GM20431 (cell line): ENCODE measurements around the gene DCDC2C.

Experiments used
- in situ Hi-C: fragments of 300-500 bp; cut with MseI, MboI; formaldehyde crosslinking; loops from one replicate; pipeline ENCODE4 v1.15.0; 2020; ENCODE audit warnings: low sequenced_read_pairs; ENCODE audit not compliant: unreplicated experiment

Gene DCDC2C

DNA sequence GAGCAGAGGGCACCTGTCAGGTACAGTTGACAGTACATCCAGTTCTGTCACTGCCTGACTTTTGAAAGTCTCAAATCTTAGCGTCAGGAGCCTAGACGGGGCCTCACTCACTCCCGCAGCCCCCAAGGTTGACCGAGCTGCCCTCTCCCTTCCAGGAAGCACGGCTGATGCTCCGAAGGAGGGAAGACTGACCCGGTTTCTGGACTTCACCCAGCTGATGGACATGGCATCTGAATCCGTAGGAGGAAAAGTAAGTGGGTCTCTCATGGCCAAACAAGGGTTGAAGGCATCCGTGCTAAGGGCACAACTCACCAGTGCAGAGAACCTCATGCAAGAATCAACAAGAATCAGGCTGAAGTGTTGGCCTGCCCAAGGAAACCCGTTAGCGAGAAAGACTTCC lies 32.4 kb upstream of the DCDC2C start:
- in situ Hi-C loops, result no loop called here

- in situ Hi-C loops, result no loop called here
Measured at GRCh38 chr2:3672861-3673678, 30.3 kb upstream of the DCDC2C start.

DNA sequence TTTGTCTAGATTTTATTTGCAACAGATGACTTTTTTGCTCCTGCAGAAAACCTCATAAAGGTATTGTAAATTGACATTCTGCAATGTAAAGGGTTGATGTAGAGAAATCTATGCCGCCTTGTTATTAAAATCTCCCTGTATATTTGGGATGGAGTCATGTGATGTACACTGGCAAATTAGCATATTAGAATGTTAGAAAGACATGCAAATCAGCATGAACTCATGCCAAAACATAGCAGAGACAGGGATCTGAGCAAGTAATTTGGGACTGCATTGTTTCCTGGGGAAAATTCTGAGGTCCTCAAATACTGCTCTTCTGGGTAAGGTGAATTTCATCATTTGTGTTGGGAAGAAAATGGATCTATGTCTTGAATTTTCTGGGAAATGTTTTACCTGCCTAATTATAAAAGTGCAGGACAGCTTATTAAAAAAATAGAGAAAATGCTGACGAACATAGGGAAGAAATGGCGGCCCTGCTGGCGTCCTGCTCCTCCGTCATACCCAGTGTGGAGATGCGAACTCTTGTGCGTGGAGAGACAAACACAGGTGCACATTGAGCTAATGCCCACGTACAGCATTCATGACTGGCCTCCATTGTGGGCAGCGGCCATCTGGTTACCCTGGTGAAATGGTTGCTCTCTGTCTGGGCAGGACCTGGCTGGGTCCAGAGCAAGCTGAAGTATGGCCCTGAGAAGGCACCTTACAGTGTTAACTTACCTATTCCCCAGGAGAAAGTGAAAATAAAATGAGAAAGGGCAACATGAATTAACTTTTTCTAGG lies 29.1 kb upstream of the DCDC2C start:
- in situ Hi-C loops, result no loop called here

GRCh38 chr2:3675687-3676086 lies 27.7 kb upstream of the DCDC2C start:
- in situ Hi-C loops, result no loop called here

DNA sequence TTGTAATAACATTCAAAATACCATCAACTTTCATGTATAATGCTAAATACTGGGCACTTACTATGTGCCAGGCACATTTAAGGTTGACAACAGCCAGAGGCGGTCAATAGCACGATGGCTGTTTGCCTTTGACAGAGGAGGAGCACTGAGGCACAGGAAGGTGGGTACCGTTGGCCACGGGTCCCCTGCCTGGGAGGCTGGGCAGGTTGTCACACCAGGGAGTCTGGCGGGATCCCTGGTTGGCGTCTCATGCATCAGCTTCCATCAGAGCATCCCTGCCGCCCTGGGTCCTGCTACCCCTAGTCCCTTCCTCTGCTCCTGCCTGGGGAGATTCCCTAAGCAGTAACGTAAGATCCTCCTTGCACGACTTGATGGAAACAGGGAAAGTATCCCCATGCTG lies 25.9 kb upstream of the DCDC2C start:
- in situ Hi-C loops, result no loop called here

- in situ Hi-C loops, result no loop called here
Measured at GRCh38 chr2:3678212-3678611, 25.2 kb upstream of the DCDC2C start.

DNA sequence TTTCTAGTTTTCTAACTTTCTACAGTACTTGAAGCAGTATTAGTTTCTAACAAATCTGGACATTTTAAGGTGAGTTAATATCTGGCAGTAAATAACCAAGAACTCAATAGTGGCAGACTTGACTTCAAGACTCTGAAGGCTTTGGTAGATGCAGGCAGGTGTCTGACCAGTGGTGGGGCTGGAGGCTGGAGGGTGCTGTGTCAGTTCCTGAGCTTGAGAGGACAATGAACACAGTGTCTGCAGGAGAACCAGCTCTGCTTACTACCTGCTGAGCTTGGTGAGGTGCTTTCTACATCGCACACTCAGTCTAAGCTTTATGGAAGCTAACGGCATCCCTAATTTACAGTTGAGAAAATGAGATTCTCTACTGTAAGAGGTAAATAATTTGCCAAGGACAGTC lies 24.2 kb upstream of the DCDC2C start:
- in situ Hi-C loops, result no loop called here

GRCh38 chr2:3679616-3680393 lies 23.6 kb upstream of the DCDC2C start:
- in situ Hi-C loops, result no loop called here

DNA sequence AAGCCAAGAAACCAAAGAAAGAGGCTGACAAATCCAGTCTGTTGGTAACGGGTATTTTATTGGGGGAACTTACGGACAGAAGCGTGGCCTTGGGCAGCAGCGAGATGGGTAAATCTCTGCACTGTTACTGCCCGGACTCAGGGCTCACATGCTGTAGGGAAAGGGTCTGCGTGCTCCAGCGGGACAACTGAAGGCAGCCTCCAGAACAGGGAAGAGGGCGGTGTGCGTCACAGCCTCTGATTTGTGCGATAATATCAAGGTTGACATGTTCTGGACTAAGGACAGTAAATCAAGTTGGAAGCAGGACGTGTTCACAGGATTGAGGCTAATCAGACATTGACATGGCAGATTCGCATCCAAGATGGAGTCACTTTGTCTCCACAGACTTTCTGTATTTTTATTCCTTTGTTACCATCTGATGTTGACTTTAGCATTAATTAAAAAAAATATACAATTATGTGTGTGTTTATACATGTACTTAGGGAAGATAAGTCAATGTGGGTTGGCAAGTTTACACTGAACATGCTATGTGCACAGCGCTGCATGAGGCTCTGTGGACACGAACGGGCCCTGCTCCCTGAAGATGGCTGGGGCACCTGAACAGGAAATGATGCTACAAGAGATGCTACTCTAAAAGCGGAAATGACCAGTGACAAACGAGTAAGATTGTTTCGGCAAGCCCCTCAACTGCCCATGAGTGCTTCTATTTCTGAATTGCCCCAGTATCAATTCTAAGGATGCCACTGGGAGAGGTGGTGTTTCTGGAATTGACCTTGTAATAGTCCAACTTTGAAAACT lies 22.6 kb upstream of the DCDC2C start:
- in situ Hi-C loops, result no loop called here

DNA sequence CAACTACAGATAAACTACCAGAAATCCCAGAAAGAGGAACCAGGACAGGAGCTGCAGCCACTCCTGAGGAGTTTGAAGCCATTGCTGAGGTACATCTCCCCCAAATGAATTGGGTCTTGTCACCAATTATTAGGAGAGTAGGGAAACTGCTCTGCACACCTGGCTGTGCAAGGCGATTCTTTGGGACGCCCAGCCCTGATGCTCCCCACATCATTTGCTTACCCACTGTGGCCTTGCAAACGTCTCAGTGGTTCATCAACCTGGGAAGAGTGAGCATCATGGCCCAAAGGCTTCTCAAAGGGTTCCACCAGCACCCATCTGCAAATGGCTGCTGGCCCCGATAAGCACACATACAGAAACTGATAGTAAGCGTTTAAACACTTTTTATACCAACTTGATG lies 21.8 kb upstream of the DCDC2C start:
- in situ Hi-C loops, result no loop called here

GRCh38 chr2:3682811-3683210 lies 20.6 kb upstream of the DCDC2C start:
- in situ Hi-C loops, result no loop called here

DNA sequence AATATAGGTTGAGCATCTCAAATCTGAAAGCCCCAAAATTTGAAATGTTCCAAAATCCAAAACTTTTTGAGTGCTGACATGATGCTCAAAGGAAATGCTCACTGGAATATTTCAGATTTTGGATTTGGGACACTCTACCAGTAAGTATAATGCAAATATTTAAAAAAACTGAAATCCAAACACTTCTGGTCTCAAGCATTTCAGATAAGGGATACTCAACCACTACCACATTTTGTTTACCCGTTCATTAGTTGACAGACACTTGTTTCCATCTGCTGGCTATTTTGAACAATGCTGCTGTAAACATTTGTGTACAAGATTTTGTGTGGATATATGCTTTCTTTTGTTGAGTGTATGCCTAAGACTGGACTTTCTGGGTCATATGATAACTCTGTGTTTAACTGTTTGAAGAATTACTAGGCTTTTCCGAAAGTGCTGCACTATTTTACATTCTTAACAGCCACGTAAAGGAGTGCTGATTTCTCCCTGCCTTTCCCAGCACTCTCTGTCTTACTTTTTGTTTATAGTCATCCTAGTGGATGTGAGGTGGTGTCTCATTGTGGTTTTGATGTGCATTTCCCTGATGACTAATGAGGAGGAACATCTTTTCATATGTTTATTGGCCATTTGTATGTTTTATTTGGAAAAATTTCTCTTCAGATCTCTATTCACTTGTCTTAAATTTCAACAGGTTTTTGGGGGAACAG lies 19.5 kb upstream of the DCDC2C start:
- in situ Hi-C loops, result no loop called here

DNA sequence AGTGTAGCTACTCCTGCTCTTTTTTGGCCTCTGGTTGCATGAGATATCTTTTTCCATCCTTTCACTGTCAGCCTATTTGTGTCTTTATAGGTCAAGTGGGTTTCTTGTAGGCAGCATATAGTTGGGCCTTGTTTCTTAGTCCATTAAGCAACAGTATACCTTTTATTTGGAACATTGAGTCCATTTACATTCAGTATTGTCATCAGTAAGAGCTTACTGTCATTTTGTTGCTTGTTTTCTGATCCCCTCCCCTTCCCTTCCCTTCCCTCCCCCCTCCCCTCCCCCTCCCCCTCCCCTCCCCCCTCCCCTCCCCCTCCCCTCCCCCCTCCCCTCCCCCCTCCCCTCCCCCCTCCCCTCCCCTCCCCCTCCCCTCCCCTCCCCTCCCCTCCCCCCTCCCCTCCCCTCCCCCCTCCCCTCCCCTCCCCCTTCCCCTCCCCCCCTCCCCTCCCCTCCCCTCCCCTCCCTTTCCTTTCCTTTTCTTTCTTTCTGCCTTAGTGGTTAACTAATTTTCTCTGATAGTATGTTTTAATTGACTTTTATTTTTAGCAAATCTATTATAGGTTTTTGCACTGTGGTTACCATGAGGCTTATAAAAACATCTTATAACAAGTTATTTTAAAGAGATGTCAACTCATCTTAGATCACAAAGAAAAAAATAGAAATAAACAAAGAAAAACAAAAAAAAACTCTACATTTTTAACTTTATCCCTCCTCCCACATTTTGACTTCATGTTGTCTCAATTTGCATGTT lies 13.2 kb upstream of the DCDC2C start:
- in situ Hi-C loops, result no loop called here

DNA sequence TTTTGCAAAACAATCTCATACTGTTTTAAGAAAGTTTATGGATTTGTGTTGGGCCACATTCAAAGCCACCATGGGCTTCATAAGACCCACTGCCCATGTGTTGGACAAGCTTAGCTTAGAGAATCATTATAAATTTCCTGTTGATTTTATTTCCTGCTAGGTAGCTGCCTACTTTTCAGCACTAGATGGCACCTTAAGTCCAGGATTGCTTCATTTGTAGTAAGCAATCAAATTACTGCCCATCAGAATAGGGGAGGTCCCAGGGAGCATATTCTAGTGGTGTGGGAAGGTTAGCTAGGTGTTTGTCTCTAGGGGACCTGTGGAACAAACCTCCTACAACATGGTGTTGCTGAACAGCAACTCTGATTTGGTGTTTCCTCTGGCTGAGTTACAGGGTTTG lies 11.0 kb upstream of the DCDC2C start:
- in situ Hi-C loops, result no loop called here

DNA sequence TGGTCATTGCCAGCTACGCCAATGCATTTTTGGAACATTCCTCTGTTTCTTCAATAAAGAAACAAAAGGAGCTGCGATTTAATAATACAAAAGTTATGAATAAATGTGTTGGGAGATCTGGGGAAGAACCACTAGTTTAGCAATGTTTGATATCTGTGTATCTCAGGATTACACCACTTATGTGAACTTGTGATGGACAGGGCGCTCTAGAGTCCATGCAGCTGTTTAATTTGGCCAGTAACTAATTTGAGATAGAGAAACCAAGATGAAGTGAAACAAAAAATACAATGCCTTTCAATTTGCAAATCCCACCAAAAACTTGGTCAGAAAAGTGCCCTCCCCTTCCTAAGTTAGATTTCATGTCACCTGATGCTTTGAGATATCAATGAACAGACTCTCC lies 6.8 kb upstream of the DCDC2C start:
- in situ Hi-C loops, result no loop called here

DNA sequence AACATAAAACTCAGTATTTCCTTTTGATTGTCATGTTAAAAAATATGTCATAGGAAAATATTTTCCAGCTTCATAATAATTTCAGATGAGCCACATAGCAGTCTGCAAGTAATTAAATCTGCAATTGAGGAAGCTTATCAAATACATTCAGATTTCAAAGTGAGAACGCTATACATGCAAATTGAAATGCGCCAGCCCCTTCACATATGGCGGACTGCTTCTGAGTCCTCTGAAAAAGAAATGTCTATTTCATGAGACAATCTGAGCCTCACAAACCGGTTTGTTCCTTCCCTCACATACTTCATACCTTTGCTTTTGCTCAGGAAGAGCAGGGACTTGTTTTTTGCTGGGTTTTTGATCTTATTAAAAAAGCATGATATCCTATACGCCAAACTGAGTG lies 2.3 kb upstream of the DCDC2C start:
- in situ Hi-C loops, result no loop called here

DNA sequence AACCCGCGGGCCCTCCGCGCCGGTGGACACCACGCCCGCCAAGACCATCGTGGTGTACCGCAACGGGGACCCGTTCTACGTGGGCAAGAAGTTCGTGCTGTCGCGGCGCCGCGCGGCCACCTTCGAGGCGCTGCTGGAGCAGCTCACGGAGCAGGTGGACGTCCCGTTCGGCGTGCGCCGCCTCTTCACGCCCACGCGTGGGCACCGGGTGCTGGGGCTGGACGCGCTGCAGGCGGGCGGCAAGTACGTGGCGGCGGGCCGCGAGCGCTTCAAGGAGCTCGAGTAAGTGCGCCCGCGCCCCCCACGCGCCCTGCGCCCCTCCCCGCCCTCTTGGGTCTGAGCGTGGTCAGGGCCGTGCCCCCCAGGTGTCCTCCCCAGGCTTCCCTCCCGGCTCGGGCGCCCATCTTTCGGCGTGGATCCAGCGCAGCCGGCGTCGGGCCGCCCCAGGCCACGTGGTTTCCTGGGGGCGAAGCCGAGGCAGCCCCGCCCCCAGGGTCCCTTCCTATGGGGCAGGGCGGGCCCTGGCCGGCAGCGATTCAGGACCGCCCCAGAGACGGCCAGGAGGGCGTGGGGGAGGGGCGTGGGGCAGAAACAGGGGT lies 481 bp downstream of the DCDC2C start:
- in situ Hi-C loops, result no loop called here

GRCh38 chr2:3704692-3705091 lies 1.3 kb downstream of the DCDC2C start:
- in situ Hi-C loops, result no loop called here
